ENCODE results near the gene TAS2R50.
A peak's percentile ranks its signal among the peaks of the same experiment; 100 is the strongest.

The TAS2R50 gene

DNA sequence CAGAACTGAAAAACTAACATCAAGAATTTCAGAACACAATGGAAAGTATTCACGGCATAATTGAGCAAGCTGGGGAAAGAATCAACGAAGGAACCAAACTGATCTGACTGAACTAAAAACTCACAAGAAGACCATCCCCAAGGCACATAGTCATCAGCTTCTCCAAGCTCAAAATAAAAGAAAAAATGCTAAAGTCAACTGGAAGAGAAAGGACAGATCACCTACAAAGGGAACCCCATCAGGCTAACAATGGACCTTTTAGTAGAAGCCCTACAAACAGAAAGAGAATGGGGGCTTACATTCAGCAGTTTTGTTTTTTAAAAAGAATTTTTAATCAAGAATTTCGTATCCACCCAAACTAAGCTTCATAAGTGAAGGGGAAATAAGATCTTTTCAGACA, 11.7 kb downstream of the TAS2R50 start:
- H3K4me3 ChIP-seq (ENCODE audit: low read length) = no peak overlapping the region
- no peak for DNase-seq (ENCODE audit: low read depth)
- TF ChIP-seq, protein P1, sequence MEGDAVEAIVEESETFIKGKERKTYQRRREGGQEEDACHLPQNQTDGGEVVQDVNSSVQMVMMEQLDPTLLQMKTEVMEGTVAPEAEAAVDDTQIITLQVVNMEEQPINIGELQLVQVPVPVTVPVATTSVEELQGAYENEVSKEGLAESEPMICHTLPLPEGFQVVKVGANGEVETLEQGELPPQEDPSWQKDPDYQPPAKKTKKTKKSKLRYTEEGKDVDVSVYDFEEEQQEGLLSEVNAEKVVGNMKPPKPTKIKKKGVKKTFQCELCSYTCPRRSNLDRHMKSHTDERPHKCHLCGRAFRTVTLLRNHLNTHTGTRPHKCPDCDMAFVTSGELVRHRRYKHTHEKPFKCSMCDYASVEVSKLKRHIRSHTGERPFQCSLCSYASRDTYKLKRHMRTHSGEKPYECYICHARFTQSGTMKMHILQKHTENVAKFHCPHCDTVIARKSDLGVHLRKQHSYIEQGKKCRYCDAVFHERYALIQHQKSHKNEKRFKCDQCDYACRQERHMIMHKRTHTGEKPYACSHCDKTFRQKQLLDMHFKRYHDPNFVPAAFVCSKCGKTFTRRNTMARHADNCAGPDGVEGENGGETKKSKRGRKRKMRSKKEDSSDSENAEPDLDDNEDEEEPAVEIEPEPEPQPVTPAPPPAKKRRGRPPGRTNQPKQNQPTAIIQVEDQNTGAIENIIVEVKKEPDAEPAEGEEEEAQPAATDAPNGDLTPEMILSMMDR (IDR thresholded peaks at IDR 0.05; ENCODE audit: insufficient read depth, low read depth, low read length, missing control alignments) = no peak

DNA sequence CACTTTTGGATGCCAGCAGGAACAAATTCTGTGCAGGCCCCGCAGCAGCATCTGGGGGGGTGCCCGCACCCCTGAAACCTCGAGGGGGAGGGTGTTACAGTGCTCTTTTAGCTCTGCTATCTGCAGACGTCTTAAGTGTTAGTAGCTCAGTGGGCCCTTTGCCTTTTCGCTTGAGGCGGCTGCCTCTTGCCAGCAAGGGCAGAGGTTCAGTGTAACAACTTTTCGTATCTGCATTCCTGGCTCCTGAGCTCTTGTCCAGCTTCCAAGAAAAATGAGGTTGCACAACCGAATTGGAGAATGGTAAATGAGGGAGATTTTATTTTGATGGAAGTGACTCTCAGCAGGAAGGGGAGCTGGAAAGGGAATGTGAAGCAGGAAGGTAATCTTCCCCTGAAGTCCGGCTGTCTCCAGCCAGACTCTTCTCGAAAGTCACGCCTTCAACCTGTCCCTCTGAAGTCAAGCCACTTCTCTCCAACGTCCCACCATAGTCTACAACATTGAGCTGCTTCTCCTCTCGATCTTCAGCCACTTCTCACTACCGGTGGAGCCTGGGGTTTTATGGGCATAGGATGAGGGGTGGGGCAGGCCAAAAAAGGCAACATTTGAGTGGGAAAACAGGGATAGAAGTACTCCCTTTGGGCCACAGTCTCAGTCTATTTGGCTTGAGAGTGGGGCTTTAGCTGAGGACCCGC, 17.8 kb downstream of the TAS2R50 start:
- TF ChIP-seq, protein P1 (IDR thresholded peaks at IDR 0.05; ENCODE audit: insufficient read depth, low read depth, low read length, missing control alignments) = no peak
- H3K4me3 ChIP-seq (ENCODE audit: low read length) = no peak overlapping the region
- DNase-seq (ENCODE audit: low read depth) = peak; percentile 63

DNA sequence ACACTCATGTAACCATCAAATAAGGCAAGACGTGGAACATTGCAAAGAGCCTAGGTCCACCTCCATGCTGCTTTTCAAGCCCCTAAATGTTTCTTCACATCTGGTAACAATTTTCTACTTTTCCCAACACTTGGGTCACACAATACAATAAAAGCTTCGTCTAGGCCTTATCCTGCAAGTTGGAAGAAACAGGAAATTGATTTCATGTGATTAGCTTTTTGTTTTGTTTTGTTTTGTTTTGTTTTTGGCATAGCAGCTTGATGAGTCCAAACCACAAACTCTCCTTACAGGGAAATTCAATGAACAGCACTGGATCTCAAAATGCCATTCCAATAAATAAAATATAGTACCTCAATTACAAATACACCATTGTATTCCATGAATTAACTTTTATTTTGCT, 19.3 kb downstream of the TAS2R50 start:
- DNase-seq (ENCODE audit: low read depth) = peak; percentile 32
- H3K4me3 ChIP-seq (ENCODE audit: low read length) = no peak overlapping the region
- TF ChIP-seq, protein P1 (IDR thresholded peaks at IDR 0.05; ENCODE audit: insufficient read depth, low read depth, low read length, missing control alignments) = no peak

DNA sequence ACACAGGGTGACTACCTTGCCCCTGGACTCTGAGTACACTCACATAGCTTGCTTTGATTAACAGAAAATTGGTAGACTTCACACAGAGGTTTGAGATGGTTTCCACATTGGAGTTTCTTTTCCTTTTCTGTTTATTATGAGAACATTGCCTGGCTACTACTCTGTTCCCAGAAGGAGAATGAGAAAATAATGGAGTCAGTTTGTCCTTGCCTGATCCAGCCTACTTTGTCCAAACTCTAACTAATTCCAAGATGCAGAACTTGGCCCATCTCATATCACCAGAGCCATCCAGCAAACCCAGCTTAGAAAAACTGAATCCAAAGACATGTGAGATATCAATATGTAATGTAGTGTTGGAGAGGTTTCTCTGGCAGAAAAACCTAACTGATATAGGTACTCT, 20.4 kb downstream of the TAS2R50 start:
- TF ChIP-seq, protein P1 (IDR thresholded peaks at IDR 0.05; ENCODE audit: insufficient read depth, low read depth, low read length, missing control alignments) = no peak
- H3K4me3 ChIP-seq (ENCODE audit: low read length) = no peak overlapping the region
- DNase-seq (ENCODE audit: low read depth) = no peak

DNA sequence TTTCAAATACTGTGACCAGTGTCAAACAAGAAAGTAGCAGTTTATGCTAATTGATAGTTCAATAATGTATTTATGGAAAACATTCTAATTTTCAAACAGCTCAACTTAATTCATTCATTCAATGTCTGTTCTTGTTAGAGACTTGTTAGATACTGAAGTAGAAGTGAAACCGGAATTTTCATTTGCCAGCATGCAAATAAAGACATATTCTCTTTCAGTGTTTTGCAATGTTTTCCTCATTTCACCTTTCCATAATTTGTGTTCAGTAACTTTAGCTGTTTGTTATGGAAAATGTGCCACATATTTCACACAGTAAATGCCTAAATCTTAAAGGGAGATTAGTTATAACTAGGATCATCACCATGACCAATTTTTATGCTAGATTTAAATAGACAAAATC, 21.2 kb downstream of the TAS2R50 start:
- TF ChIP-seq, protein P1 (IDR thresholded peaks at IDR 0.05; ENCODE audit: insufficient read depth, low read depth, low read length, missing control alignments) = no peak
- no peak for DNase-seq (ENCODE audit: low read depth)
- no peak overlapping the region for H3K4me3 ChIP-seq (ENCODE audit: low read length)

DNA sequence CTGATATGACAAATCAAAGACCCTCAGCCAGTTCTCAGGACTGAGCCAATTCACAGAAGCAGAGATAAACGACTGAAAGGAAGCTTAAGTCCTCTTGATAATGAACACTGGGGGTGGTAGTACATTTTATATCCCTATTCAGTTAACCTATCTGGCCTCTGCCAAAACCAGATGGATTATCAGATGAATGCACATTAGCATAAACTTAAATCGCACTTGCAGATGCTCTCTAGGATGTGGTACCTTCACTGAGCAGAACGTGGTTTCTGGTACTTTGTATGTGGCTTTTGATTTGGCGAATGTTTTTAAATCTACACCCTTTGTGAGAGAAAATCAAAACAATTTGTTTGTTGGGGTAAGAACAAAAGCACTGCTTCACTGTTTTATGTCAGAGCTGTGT, 26.5 kb downstream of the TAS2R50 start:
- H3K4me3 ChIP-seq (ENCODE audit: low read length) = no peak overlapping the region
- no peak for DNase-seq (ENCODE audit: low read depth)
- TF ChIP-seq, protein P1 (IDR thresholded peaks at IDR 0.05; ENCODE audit: insufficient read depth, low read depth, low read length, missing control alignments) = no peak

DNA sequence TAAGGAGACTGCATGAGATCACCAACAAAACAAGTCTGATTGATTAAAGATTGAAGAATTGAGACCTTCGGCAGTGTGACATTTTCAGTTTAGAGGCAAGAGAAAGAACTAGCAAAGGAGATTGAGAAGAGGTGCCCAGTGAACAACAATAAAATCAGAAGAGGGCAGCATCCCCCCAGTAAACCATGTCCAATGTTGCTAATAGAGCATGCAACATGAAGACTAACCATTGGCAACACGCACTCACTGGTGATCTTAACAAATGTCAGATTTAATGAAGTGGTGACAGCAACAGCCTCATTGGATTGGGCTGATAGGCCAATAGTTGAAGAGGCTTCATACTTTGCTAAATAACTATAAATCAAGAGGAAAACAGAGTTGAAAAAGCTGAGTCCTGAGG, 26.9 kb downstream of the TAS2R50 start:
- no peak overlapping the region for H3K4me3 ChIP-seq (ENCODE audit: low read length)
- TF ChIP-seq, protein P1 (IDR thresholded peaks at IDR 0.05; ENCODE audit: insufficient read depth, low read depth, low read length, missing control alignments) = no peak
- DNase-seq (ENCODE audit: low read depth) = peak; percentile 7

Measured in epithelial cell of esophagus (primary cell).